NCI-H128 (cell line): Measurements from ENCODE around the gene OR4D2.
A peak's percentile ranks its signal among the peaks of the same experiment; 100 is the strongest.

Experiments used
- DNase-seq: peaks from one replicate; lab custom pipeline; 2025; ENCODE audit not compliant: unreplicated experiment; lab: John Stamatoyannopoulos, UW

The OR4D2 gene

GRCh38 chr17:58207451-58207850, 40.7 kb downstream of the OR4D2 start:
- no peak for DNase-seq

- no peak for DNase-seq
Observed at GRCh38 chr17:58208344-58208743, 41.6 kb downstream of the OR4D2 start.

GRCh38 chr17:58210922-58211321, 44.1 kb downstream of the OR4D2 start:
- DNase-seq: no peak

- DNase-seq: no peak
Observed at GRCh38 chr17:58215685-58216084, 48.9 kb downstream of the OR4D2 start.

- DNase-seq: no peak
Observed at GRCh38 chr17:58217766-58218165, 51.0 kb downstream of the OR4D2 start.

- peak; percentile 81 for DNase-seq
Observed at GRCh38 chr17:58219007-58219788, 52.4 kb downstream of the OR4D2 start, which contains the start of gene MKS1. Gene MKS1, minus strand, starts transcription at chr17:58219255. Its CDS starts 25 bp downstream, at chr17:58219230.

GRCh38 chr17:58219789-58220183, 53.0 kb downstream of the OR4D2 start:
- DNase-seq: no peak
